Renal pelvis (tissue), 4 donors: ENCODE results near the gene KCNG2. TPM values are rescaled to one million over a fixed set of nuclear protein-coding genes. Genes with fewer than 3 reads are reported as not detected.
A peak's percentile ranks its signal among the peaks of the same experiment; 100 is the strongest.

ENCODE experiments used
- DNase-seq: peaks from one replicate; pipeline ENCODE4 v3.0.0-alpha.2; 2013
- polyA plus RNA-seq, 3 donors: library from polyadenylated mRNA; unstranded; fragments of 120-200 nt; gene quantifications; one replicate each; pipeline ENCODE4 v1.2.1, GENCODE V29; 2013; ENCODE audit not compliant: insufficient read length in 3 of 3

Gene KCNG2
- polyA plus RNA-seq, 3 donors = 0.33 to 0.71 (median 0.39) TPM

DNA sequence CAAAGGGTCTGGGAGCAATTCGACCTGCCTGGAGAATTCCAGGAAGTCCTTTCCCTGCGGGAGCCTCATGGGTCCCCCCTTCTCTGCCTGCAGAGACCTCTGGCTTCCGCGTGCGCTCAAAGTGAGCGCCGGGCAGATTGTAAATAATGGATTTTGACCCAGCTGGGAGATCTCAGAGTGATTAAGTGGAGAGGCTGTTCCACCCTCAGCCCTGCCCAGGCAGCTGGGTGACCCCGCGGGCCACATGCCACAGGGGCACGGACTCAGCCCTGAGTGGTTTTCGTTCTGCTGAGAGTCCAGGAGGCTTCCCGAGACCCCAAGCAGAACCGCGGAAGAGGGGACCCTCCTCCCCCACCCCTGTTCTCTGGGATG is 1.2 kb downstream of the KCNG2 start:
- DNase-seq = peak; percentile 49

DNA sequence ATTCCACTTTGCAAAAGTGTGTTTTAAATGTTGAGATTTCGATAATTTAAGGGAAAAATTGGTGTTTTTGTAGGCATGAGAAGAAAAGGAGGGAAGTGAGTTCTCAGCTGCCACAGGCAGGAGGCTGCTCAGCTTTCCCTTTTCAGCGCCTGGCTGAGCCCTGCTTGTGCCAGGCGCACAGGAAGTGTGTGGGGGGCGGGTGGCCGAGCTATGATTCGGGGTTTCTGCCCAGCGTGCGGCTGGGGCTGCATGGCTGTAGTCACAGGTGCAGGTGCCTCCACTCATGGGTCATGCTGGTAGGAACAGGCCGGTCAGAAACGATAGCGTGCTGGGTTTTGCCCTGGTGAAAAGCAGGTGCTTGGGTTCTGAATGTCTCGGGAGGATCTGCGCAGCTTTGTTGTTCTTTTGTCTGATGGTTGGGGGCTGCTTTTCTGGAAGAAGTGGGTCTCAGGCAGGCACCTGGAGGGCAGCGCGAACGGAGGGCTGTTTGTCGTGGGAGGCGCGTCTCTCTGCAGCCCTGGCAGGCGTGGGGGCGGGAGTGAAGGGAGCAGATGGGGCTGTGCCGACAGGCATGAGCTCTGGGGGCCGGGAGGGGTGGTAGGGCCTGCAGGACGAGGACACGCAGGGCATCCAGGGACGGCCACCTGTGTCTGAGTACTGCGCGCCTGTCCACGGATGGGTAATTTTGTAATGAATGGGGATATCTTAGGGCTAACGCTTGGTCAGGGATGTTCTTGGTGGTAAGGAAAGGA is 2.1 kb downstream of the KCNG2 start:
- DNase-seq = no peak

DNA sequence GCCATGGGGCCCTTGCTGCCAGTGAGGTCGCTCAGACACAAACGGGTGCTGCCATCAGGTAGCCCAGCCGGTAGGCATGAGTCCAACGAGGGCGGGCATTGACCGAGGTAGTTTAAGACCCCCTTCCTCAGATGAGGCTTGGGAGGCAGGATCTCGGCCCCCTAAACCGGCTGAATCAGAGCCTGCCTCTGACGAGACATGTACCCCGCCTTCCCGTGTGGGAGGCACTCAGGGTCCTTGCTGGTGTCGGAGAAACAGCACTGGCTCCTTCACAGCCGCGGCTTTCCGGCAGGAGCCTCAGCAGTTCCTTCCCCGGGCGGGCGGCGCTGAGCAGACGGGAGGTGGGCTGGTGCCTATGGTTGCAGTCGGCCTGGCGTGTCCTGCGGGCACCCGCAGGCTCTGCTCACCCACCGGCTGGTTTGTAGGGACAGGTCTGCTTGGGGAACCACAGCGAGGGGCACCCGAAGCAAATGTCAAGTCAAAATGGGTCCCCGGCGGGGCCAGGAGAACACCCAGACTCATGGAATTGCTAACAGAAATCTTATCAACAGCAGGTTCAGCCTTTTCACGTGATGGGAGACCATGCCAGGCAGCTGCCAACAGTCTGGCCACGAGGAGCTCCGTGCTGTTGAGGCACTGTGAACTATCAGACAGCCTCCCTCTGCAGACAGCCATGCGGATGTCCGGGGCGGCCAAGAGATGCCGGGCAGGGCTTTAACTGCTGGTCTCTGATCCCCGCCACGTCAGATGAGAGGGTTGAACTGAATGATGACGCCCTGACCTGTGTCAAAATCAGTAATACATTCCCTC is 2.8 kb downstream of the KCNG2 start:
- DNase-seq = no peak

DNA sequence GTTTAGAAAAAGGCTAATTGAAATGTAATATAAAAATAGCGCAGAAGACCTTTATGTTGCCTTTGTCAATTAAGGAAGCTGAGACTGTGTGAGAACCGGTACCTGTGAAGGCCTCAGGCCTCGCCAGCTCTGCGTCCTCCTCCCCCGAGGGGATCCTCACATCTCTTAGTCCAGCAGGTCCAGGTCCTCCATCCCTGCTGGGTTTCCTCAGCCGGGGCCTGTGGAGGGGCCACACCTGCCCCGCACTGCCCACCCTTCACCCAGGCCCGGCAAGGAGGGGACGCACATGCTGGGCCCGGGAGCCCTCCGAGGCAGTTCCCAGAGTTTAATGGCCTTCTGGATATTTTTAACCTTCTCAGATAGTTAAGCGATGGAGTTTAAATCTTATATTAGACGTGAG is 3.5 kb downstream of the KCNG2 start:
- DNase-seq = no peak

DNA sequence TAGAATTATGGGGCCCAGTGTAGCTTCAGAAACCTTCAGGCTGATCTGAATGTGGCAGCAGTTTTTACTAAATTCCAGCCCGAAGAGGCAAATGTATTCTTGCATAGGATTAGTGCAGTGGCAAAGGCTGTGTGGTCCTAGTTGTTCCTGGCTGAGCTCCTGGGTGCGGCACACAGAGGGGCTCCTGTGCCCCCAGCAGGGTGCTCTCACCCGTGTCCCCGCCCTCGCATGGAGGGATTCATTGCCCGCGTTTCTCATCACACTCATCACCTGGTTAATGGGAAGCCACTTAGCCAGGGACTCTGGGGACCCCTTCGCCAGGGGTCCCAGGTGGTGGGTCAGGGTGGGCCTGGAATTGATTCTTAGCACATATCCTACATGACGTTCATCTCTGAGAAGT is 3.9 kb downstream of the KCNG2 start:
- no peak for DNase-seq

DNA sequence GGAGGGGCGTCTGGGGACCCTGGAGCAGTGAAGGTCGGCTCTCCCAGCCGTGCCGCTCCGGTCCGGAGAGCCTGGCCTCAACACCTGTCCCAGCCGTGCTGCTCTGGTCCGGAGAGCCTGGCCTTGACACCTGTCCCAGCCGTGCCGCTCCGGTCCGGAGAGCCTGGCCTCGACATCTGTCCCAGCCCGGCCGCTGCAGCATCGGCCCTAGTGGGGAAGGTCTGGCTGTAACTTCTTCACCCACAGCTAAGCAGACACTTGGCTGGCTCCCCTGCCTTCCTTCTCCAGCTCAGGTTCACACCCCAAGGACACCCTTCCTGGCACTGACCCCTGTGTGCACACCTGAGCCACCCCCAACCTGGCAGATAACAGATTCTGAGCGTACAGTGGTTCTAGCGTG is 4.6 kb downstream of the KCNG2 start:
- no peak for DNase-seq

DNA sequence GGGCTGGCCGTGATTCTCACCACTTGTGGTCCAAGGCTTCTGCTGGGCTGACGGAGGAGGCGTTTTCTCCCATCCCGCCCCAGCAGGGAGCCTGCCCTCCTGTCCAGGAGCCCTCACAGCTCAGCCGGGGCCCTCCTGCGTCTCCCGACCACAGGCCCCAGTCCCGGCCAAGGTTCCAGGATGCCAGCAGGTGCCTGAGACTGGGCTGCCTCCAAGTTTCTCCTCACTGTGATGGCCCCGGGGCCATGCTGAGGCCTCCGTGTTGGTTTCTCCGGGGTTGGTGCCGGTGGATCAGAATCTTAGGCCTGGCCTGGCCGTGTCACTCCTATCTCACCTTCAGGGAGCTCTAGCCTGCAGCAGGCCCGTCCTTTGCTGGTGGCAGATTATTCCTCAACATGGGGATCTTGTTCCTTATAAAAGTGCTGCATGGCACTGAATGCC is 5.9 kb downstream of the KCNG2 start:
- no peak for DNase-seq

DNA sequence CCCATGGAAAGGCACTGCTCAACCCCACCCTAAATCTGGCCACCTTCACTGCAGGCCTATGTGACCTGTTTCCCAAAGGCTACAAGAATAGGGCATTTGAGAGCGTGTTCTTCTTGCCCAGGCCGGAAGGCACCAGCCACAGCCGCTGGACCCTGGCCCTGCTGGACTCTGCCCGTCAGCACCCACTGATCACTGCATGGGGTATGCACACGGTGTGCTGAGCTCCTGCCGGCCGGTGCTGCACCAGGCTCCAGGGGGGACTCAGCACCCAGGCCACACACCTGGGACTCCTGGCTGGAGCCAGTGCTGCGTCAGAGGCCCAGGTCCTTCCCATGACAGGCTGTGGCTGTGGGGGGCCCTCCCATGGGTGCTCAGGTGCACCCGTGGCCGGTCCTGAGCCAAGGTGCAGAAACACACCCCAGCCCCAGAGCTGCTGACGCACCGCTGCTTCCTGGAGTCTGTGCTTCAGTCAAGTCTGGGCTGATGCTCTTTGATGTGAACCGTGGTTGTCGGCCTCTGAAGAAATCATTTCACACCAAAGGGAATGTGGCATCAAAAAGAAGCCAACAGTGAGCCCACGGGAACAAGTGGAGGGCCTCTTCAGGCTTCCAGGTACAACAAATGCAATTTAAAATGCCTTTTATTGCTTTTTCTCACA is 6.5 kb downstream of the KCNG2 start:
- no peak for DNase-seq

DNA sequence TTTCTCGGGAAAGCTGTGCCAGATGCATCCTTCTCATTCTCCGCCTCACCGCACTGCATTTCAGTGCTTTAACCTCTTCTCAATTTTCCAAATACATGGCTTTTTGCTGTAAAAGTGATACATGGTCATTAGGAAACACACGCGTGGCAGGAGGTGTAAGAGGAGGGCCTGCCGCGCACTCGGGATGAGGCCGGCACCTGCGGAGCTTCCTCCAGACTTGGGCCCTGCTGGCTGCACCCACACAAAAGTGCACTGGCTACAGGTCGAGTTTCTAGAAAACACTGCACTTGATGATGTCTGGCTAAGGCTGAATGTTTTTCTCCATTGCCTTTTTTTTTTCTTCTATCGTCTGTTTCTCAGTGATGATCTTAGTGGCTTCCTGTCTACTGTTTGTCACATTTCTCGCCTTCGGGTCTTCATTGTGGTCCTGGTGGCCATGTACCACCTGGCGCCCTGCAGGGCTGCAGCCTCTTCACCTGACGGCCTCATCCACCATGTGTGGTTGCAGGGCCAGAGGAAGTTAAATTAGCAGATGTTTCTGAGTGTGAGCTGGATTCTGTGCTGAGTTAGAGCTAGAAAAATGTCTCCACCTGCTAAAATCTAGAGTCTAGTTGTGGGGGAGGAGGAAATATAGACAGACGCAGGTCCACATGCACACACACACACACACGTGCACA is 7.6 kb downstream of the KCNG2 start:
- no peak for DNase-seq

DNA sequence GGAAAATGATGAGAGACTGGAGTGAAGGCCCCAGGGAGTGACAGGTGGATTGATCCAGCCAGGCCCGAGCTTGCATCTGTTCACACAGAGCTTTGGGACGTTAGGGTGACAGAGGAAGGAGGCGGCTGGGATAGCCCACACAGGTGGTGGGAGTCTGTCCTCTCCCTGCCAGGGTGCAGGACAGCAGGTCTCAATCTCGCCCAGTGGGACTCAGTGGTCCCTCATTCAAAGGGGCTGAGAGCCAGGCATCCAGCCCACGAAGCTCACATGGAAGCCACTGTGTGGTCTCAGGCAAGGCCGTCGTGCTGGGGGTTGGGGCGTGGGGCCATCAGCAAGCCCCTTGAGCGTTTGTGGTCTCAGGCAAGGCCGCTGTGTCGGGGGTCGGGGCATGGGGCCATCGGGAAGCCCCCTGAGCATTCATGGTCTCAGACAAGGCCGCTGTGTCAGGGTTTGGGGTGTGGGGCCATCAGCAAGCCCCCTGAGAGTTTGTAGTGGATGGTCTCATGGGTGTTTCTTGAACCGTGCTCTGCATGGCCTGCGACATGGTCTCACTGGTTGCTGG is 8.3 kb downstream of the KCNG2 start:
- no peak for DNase-seq

DNA sequence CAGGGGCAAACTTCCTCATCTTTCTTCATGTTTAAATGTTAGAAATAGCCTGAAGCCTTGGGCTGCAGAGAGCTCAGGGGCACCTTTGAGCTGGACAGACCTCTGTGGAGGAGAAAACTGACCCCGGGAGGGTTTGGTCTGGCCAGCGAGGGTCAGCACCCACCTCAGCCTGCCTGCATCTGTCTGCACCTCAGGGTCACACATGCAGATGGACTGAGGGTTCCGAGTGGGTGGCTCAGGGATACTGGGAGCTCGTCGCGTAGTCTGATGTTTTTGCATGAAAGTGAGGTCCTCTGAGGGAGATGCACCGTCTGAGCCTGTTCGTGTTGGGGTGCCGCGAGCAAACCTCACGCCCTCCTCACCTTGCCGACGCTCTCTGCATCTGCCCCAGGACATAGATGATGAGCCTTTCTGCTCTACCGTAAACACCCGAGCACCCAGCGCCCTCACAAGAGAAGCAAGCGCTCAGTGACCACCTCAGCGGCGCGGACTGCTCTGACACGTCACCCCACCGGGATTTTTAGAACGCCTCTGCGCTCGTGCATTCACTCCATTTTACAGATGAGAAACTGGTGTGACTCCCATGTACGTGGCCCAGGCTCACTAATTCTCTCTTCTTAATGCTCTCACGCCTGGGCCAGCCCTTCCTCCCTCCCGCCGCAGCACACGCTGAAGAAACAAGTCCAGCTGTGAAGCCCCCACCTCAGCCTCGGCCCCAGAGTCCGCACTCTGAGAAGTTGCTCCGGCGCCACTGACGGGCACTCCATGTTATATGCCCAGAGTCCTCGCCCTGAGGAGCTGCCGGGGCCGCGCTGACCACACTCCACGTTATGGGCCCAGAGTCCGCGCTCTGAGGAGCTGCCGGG is 9.5 kb downstream of the KCNG2 start:
- DNase-seq = no peak

DNA sequence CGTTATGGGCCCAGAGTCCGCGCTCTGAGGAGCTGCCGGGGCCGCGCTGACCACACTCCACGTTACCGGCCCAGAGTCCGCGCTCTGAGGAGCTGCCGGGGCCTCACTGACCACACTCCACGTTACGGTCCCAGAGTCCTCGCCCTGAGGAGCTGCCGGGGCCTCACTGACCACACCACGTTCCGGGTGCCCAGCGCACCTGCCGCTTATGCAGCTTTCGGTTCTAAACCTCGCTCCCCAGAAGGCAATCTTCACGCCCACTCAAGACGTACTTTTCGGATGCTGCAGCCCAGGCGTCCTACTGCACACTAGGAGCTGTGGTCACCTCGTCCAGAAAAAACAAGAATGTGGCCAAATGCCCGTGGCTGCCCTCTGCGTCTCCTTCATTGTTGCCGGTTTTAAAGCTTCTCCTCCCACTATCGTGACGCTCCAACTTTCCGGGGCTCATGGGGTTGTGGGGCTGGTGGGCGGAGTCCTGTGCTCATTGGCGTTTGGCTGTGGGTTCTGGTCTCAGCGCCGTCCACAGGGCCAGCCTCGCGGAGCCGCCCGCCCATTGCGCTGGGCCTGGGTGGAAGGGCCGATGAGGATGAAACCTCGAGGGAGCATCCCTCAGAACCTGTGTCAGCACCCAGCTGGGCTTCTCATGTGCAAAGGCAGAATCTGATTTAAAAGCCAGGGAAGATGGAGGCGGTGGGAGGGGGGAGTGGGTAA is 11.9 kb downstream of the KCNG2 start:
- no peak for DNase-seq

DNA sequence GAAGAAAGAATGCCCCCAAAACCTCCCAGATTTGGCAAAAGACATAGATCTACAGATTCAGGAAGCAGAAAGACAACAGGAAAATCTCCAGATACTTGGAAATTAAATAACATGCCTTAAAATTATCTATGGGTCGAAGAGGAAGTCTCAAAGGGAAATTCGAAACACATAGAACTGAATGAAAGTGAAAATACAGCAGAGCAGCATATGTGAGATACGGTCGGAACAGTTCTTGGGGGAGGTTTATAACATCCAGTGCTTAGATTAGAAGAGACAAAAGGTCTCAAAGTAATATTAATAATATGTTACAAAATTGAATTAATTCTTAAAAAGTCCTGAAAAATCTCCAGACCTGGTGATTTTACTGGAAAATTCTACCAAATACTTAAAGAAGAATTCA is 14.3 kb downstream of the KCNG2 start:
- no peak for DNase-seq

DNA sequence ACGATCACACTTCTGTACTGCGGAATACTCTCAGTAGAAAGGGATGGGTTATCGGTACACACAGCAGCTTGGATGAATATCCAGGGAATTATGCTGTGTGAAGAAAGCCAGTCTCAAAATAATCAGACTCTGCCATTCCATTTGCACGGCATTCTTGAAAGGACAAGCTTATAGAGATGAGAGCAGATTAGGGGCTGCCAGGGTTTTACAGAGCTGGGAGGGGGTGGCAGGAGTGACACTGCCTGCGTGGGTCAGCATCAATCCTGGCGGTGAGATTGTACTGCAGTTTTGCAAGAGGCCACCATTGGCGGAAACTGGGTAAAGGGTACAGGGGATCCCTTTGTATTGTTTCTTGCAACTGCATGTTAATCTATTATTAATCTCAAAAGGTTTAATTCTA is 16.6 kb downstream of the KCNG2 start:
- no peak for DNase-seq

DNA sequence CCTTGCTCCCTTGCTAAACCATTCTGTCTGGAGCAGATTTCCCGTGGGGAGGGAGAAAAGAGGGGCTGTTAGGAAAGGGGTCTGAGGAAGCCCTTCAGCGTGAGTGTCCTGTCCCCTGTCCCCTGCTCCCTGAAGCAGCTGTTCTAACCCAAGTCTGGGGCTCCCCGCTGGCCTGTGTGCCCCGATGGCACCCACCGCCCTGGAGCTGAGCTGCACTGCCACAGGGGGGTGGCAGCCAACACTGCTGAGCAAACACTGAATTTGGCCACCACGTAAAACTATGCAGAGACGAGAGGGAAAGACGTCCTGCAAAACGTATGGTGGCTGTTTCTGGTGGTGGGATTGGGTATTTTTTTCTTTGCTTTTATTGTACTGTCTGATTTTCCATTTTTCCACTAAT is 17.9 kb downstream of the KCNG2 start:
- no peak for DNase-seq

DNA sequence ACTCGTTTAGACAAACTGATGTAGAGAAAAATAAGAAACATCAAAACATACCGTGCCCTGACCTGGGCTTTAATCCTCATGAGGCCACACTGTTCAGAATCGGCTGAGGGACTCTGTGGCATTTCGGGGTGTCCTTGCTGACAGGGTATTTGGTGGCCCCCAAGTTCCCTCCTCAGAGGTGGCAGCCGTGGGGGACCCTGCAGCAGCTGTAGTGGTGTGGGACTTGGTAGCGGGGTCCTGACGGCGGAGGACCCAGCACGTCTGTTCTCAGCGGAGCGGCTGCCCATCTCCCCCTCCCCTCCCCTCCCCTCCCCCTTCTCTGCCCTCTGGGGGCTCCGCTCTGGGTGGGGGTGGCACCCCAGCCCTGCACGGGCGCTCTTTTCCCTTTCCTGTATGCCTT is 18.4 kb downstream of the KCNG2 start:
- DNase-seq = no peak

DNA sequence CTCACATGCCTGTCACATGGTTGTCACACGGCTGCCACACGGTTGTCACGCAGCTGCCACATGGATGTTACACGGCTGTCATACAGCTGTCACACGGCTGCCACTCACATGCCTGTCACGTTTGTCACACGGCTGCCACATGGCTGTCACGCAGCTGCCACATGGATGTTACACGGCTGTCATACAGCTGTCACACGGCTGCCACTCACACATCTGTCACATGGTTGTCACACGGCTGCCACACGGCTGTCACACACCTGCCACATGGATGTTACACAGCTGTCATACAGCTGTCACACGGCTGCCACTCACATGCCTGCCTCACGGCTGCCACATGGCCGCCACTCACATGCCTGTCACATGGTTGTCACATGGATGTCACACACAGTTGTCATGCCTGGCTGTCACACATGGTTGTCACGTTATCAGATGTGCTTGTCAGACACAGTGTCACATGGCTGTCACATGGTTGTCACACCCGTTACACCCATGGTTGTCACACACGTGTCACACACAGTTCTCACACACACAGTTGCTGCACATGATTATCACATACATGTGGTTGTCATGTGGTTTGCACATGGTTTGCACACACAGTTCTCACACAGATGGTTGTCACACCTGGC is 19.4 kb downstream of the KCNG2 start:
- no peak for DNase-seq

DNA sequence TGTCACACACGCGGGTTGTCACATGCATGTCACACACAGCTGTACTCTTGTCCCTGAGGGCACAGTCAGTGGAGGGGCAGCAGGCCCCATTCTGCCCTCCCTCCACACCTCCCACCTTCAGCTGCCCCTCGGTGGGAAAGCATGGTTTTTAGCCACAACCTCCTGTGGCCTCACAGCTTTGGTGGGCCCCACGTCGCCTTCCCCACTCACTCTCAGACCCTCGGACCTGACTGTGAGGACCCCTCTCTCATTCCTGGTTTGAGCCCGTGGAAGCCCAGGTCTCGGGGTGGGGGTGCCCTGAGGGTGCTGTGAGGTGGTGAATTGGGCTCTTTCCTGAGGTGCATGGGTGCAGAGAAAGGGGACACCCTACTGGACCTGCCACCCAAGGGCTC is 19.9 kb downstream of the KCNG2 start:
- no peak for DNase-seq

DNA sequence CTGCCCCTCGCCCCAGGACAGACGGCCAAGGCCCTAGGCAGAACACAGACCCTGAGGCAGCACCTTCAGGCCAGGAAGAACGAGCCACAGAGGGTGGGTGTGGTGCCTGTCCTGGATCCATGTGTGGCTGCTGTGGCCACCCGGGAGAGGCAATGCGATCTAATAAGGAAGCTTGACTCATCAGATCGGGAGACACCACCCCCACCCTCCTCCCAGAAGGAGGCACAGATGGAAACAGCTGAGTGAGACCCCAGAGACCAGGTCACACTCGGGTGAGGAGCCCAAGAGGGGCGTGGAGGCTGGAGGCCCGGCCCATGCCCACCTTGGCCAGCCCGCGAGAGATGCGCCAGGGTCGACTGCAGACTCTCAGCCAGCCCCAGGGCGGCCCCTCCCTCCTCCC is 20.3 kb downstream of the KCNG2 start:
- DNase-seq = no peak

DNA sequence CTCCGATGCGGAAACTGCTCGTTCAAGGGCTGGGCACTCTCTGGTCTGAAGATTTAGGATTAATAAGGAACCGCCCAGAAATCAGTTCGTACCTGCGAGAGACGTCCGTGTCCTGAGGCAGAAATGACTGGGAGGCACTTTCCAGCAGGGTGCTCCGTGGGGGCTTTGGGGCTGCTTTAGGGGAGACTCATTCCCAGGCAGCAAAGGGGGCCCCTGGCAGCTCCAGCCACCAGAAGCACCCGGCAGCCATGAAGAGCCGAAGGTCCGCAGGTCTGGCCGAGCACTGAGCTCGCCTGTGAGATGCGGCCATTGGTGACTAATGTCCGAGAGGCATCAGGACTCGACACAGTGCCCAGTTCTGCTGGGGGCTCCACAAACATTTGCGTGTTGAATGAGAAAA is 20.9 kb downstream of the KCNG2 start:
- no peak for DNase-seq
